H1 (cell line): ENCODE data around the gene FAM24A. TPM values are rescaled to one million over a fixed set of nuclear protein-coding genes. Genes with fewer than 3 reads are reported as not detected.

Experiments
- CTCF ChIA-PET: fragments of 300-600 bp; sonication (Branson Sonifier 250); formaldehyde crosslinking; loops from one replicate; lab custom pipeline; 2021; ENCODE audit not compliant: partially characterized antibody; lab: Charles Lee
- POLR2A ChIA-PET: fragments of 300-600 bp; sonication (Branson Sonifier 250); formaldehyde crosslinking; loops from one replicate; lab custom pipeline; 2021; ENCODE audit warnings: inconsistent platforms; ENCODE audit not compliant: partially characterized antibody; lab: Charles Lee
- DNase-seq, 2 experiments: peaks; one replicate each; pipeline versions ENCODE4 v3.0.0 to v3.0.0-alpha.2; 2010 to 2022; ENCODE audit warnings: low spot score in 2 of 2, low read depth in 1 of 2, mixed read lengths in 1 of 2
- FAIRE-seq: peaks from 2 replicates; lab custom pipeline; 2011; peaks lifted over from hg19 to GRCh38; lab: Jason Lieb, UNC
- H2AFZ ChIP-seq: 2 replicates; pipeline ENCODE4 v1.8.1; 2012; ENCODE audit warnings: low read length, inconsistent platforms
- H2AK5ac ChIP-seq: 2 replicates; pipeline ENCODE4 v1.6.1; 2013; ENCODE audit warnings: low read depth, low read length
- H2BK120ac ChIP-seq: replicated peaks from 2 replicates; pipeline ENCODE3; 2013; ENCODE audit warnings: low read depth, low read length, inconsistent platforms
- H2BK12ac ChIP-seq: 2 replicates; pipeline ENCODE4 v1.6.1; 2013; ENCODE audit warnings: low read depth, low read length
- H2BK15ac ChIP-seq: 2 replicates; pipeline ENCODE4 v1.6.1; 2013; ENCODE audit warnings: low read length
- H2BK20ac ChIP-seq: 2 replicates; pipeline ENCODE4 v1.6.1; 2013; ENCODE audit warnings: low read length
- H2BK5ac ChIP-seq: 2 replicates; pipeline ENCODE4 v1.6.1; 2013; ENCODE audit warnings: low read depth, low read length
- H3K14ac ChIP-seq: 2 replicates; pipeline ENCODE4 v1.6.1; 2013; ENCODE audit warnings: inconsistent platforms; ENCODE audit not compliant: insufficient read length
- H3K18ac ChIP-seq: 2 replicates; pipeline ENCODE4 v1.6.1; 2013; ENCODE audit warnings: low read length; ENCODE audit errors: extremely low read depth
- H3K23ac ChIP-seq: 2 replicates; pipeline ENCODE4 v1.6.1; 2013; ENCODE audit warnings: inconsistent platforms; ENCODE audit not compliant: insufficient read length
- H3K23me2 ChIP-seq: 2 replicates; pipeline ENCODE4 v1.6.1; 2013; ENCODE audit warnings: low read depth, low read length
- H3K27ac ChIP-seq: 2 replicates; pipeline ENCODE4 v1.6.1; 2011; ENCODE audit warnings: low read depth, low read length, inconsistent platforms
- H3K27me3 ChIP-seq, 4 experiments: replicated peaks in 1 of 4; 1 replicate in 1 of 4; 2 replicates in 3 of 4; pipeline versions ENCODE4 v1.6.1 to v1.8.1; 2011 to 2013; ENCODE audit warnings: low read length in 3 of 4, mild to moderate bottlenecking in 3 of 4, inconsistent platforms in 2 of 4, mixed read lengths in 2 of 4, moderate library complexity in 1 of 4; ENCODE audit not compliant: control insufficient read depth in 3 of 4, insufficient read depth in 3 of 4; ENCODE audit errors: extremely low read depth in 1 of 4
- H3K36me3 ChIP-seq, 4 experiments: 2 replicates each; pipeline versions ENCODE4 v1.6.1 to v1.8.1; 2011 to 2013; ENCODE audit warnings: mild to moderate bottlenecking in 4 of 4, low read length in 3 of 4, moderate library complexity in 2 of 4, control low read depth in 1 of 4, inconsistent platforms in 1 of 4; ENCODE audit not compliant: insufficient read depth in 4 of 4, control insufficient read depth in 2 of 4
- H3K4ac ChIP-seq: replicated peaks from 2 replicates; pipeline ENCODE3; 2013; ENCODE audit warnings: low read length, low read depth, mixed read lengths, inconsistent platforms; ENCODE audit not compliant: insufficient read length
- H3K4me1 ChIP-seq, 4 experiments: replicated peaks in 1 of 4; 1 replicate in 1 of 4; 2 replicates in 3 of 4; pipeline versions ENCODE4 v1.6.1 to v1.8.1; 2011 to 2013; ENCODE audit warnings: low read length in 3 of 4, inconsistent platforms in 2 of 4, mixed read lengths in 1 of 4; ENCODE audit not compliant: insufficient read depth in 4 of 4, control insufficient read depth in 3 of 4
- H3K4me2 ChIP-seq, 2 experiments: 2 replicates each; pipeline versions ENCODE4 v1.6.1 to v1.8.1; 2011 to 2013; ENCODE audit warnings: low read depth in 2 of 2, low read length in 2 of 2, control low read depth in 1 of 2, inconsistent platforms in 1 of 2, mild to moderate bottlenecking in 1 of 2; ENCODE audit not compliant: insufficient read depth in 1 of 2
- H3K4me3 ChIP-seq, 4 experiments: fragments of 200-600, 300-600 bp in 1 of 4; sonication (generic), shearing (Covaris generic), sonication (Bioruptor Twin) in 1 of 4; 2 replicates each; pipeline versions ENCODE4 v1.5.1 to v1.8.1; 2011 to 2016; ENCODE audit warnings: low read length in 4 of 4, low read depth in 3 of 4, control low read depth in 2 of 4, inconsistent platforms in 2 of 4, mild to moderate bottlenecking in 2 of 4, mixed read lengths in 1 of 4, moderate library complexity in 1 of 4; ENCODE audit not compliant: insufficient read depth in 2 of 4; ENCODE audit errors: extremely low read depth in 1 of 4
- H3K56ac ChIP-seq: replicated peaks from 2 replicates; pipeline ENCODE3; 2013; ENCODE audit warnings: low read depth, mild to moderate bottlenecking, mixed read lengths, low read length, inconsistent platforms; ENCODE audit not compliant: insufficient read length
- H3K79me1 ChIP-seq: 2 replicates; pipeline ENCODE4 v1.6.1; 2013; ENCODE audit warnings: low read depth, low read length, control low read depth
- H3K79me2 ChIP-seq, 2 experiments: 2 replicates each; pipeline versions ENCODE4 v1.6.1 to v1.8.1; 2012 to 2013; ENCODE audit warnings: low read length in 2 of 2, mild to moderate bottlenecking in 2 of 2, inconsistent platforms in 1 of 2; ENCODE audit not compliant: insufficient read depth in 2 of 2, control insufficient read depth in 1 of 2
- H3K9ac ChIP-seq, 4 experiments: replicated peaks in 1 of 4; 1 replicate in 1 of 4; 2 replicates in 3 of 4; pipeline versions ENCODE4 v1.6.1 to v1.8.1; 2011 to 2013; ENCODE audit warnings: low read depth in 3 of 4, low read length in 3 of 4, control low read depth in 2 of 4, mild to moderate bottlenecking in 2 of 4, moderate library complexity in 2 of 4, inconsistent platforms in 1 of 4; ENCODE audit errors: extremely low read depth in 1 of 4
- H3K9me3 ChIP-seq, 2 experiments: 2 replicates each; pipeline versions ENCODE4 v1.6.1 to v1.8.1; 2012 to 2013; ENCODE audit warnings: mild to moderate bottlenecking in 2 of 2, moderate library complexity in 2 of 2, control low read depth in 1 of 2, inconsistent platforms in 1 of 2, low read depth in 1 of 2, low read length in 1 of 2, mixed read lengths in 1 of 2; ENCODE audit not compliant: insufficient read depth in 2 of 2
- H4K20me1 ChIP-seq, 2 experiments: replicated peaks in 1 of 2; 2 replicates each; pipeline versions ENCODE3 to v1.8.1; 2011 to 2013; ENCODE audit warnings: inconsistent platforms in 2 of 2, low read length in 2 of 2, mild to moderate bottlenecking in 1 of 2; ENCODE audit not compliant: insufficient read depth in 2 of 2, control insufficient read depth in 1 of 2
- H4K5ac ChIP-seq: 2 replicates; pipeline ENCODE4 v1.6.1; 2013; ENCODE audit warnings: low read length, low read depth, mixed read lengths, inconsistent platforms; ENCODE audit not compliant: insufficient read length
- H4K8ac ChIP-seq: 2 replicates; pipeline ENCODE4 v1.8.0; 2013; ENCODE audit warnings: mild to moderate bottlenecking, moderate library complexity, low read length, inconsistent platforms; ENCODE audit not compliant: insufficient read depth; ENCODE audit errors: extremely low read depth
- H4K91ac ChIP-seq: replicated peaks from 2 replicates; pipeline ENCODE3; 2013; ENCODE audit warnings: low read length, mixed read lengths, inconsistent platforms; ENCODE audit not compliant: insufficient read length
- ASH2L ChIP-seq: fragments of 200-600, 300-600 bp; sonication (generic); IDR thresholded peaks from one replicate; pipeline ENCODE4 v1.7.1; 2017; ENCODE audit warnings: low read length
- BACH1 ChIP-seq: IDR thresholded peaks from 2 replicates; pipeline ENCODE4 v1.6.1; 2012; ENCODE audit warnings: low read length, improper control_type of control experiment
- BCL11A ChIP-seq, 2 experiments: IDR thresholded peaks; one replicate each; pipeline ENCODE4 v1.6.1; 2011; ENCODE audit warnings: low read depth in 2 of 2, low read length in 2 of 2, mild to moderate bottlenecking in 2 of 2
- CHD2 ChIP-seq: IDR thresholded peaks from 2 replicates; pipeline ENCODE4 v1.6.1; 2012; ENCODE audit warnings: low read length, improper control_type of control experiment
- CTBP2 ChIP-seq: IDR thresholded peaks from 2 replicates; pipeline ENCODE4 v1.7.0; 2011; ENCODE audit warnings: borderline replicate concordance, mild to moderate bottlenecking, moderate library complexity, mixed read lengths, low read length; ENCODE audit not compliant: insufficient read depth, insufficient read length
- KDM4A ChIP-seq: IDR thresholded peaks from one replicate; pipeline ENCODE4 v1.7.1; 2012; ENCODE audit warnings: low read depth, mild to moderate bottlenecking, moderate library complexity, low read length, inconsistent platforms; ENCODE audit not compliant: severe bottlenecking
- SAP30 ChIP-seq: fragments of 300-600 bp; sonication (generic); IDR thresholded peaks from 2 replicates; pipeline ENCODE4 v1.7.1; 2012; ENCODE audit warnings: low read length, moderate library complexity, mild to moderate bottlenecking, inconsistent platforms; ENCODE audit not compliant: insufficient read depth, insufficient replicate concordance
- SP1 ChIP-seq: IDR thresholded peaks from 2 replicates; pipeline ENCODE4 v1.6.1; 2011; ENCODE audit warnings: low read depth, low read length
- SP2 ChIP-seq: IDR thresholded peaks from 2 replicates; pipeline ENCODE4 v1.6.1; 2012; ENCODE audit warnings: mild to moderate bottlenecking, low read length, inconsistent platforms
- SUZ12 ChIP-seq: fragments of 200-600 bp; sonication (generic); IDR thresholded peaks from 2 replicates; pipeline ENCODE4 v1.6.1; 2012; ENCODE audit warnings: mild to moderate bottlenecking, inconsistent platforms, low read length, moderate library complexity, mixed read lengths
- TAF7 ChIP-seq: optimal IDR thresholded peaks from 2 replicates; pipeline ENCODE3; 2011; ENCODE audit warnings: low read depth, mild to moderate bottlenecking, inconsistent platforms, low read length, moderate library complexity, borderline replicate concordance
- TBP ChIP-seq: IDR thresholded peaks from 2 replicates; pipeline ENCODE4 v1.6.1; 2011; ENCODE audit warnings: low read depth, low read length, improper control_type of control experiment
- TCF12 ChIP-seq: IDR thresholded peaks from 2 replicates; pipeline ENCODE4 v1.6.1; 2011; ENCODE audit warnings: low read depth, mild to moderate bottlenecking, low read length
- WGBS, 2 experiments: shearing (Covaris generic) in 1 of 2; methylation state at CpG; one replicate each; pipeline versions ENCODE4 v1.1.6 to v1.1.7; 2013 to 2015; ENCODE audit warnings: low lambda C conversion rate in 2 of 2, mixed read lengths in 2 of 2, inconsistent platforms in 1 of 2, low coverage in 1 of 2, missing lambda C conversion rate in 1 of 2; ENCODE audit not compliant: insufficient replicate concordance in 2 of 2, insufficient coverage in 1 of 2, insufficient read length in 1 of 2; ENCODE audit errors: extremely low coverage in 1 of 2, missing lambda C conversion rate in 1 of 2; 5-methylcytosine and 5-hydroxymethylcytosine counted together
- polyA plus RNA-seq, 7 experiments: library from polyadenylated mRNA; depleted of rRNA in 3 of 7; stranded (reverse) in 5 of 7; unstranded in 2 of 7; fragments of >200 nt in 5 of 7; fragments of 200-250 nt in 2 of 7; gene quantifications; 1 replicate in 5 of 7; 2 replicates in 1 of 7; 4 replicates in 1 of 7; pipeline versions ENCODE4 v1.2.1 to v1.2.3, GENCODE V29; 2011 to 2013; ENCODE audit warnings: missing spikeins in 2 of 7, mixed read lengths in 2 of 7
- total RNA-seq: library from RNA; stranded (reverse); fragmentation: NEBNext Ultra II Directional; extraction: Animal tissue kit (Norgen Biotek cat#: 25700); gene quantifications from 2 replicates; pipeline ENCODE4 v1.2.1, GENCODE V29; 2021
- TF ChIP-seq, protein P1 (sequence below): IDR thresholded peaks from 2 replicates; pipeline ENCODE4 v1.6.1; 2012; ENCODE audit warnings: inconsistent platforms
- TF ChIP-seq, protein P2 (sequence below): IDR thresholded peaks from 2 replicates; pipeline ENCODE4 v1.6.1; 2012; ENCODE audit warnings: inconsistent platforms

The FAM24A gene
- total and polyA plus RNA-seq, 2 of the 8 experiments (the other 6 are each of a cell fraction or from before 2014, with no cell fraction given): not detected

GRCh38 chr10:122930140-122930539 lies 19.7 kb downstream of the FAM24A start:
- Histone ChIP-seq H2BK20ac (no peak overlapping the region), H2AFZ (no peak overlapping the region), H3K4ac (no peak overlapping the region), H3K36me3 (no peaks in the 10 kb centered on the region; a peak in 2 of 8 replicates), H3K9ac (no peak overlapping the region), H3K4me2 (no peak overlapping the region), H4K20me1 (no peaks in the 10 kb centered on the region), H2AK5ac (no peak overlapping the region), H3K14ac (no peak overlapping the region), H4K5ac (no peak overlapping the region), H3K79me1 (no peaks in the 10 kb centered on the region), H3K9me3 (no peaks in the 10 kb centered on the region), H3K18ac (no peak overlapping the region), H3K56ac (no peak overlapping the region), H2BK12ac (no peak overlapping the region), H3K23ac (no peak overlapping the region), H4K91ac (no peak overlapping the region), H3K4me3 (no peak overlapping the region), H2BK120ac (no peak overlapping the region), H3K79me2 (no peaks in the 10 kb centered on the region), H3K27ac (no peak overlapping the region), H4K8ac (no peak overlapping the region), H2BK5ac (no peak overlapping the region), H3K27me3 (no peaks in the 10 kb centered on the region), H2BK15ac (no peak overlapping the region), H3K23me2 (no peaks in the 10 kb centered on the region), H3K4me1 (no peaks in the 10 kb centered on the region)
- CTCF ChIA-PET: no interaction called here
- 95% methylated on average over 1 of the region's 1 CpG; no CpG with 5 or more reads in 1 of the 2 experiments for WGBS, 2 experiments
- no peak for DNase-seq
- FAIRE-seq: no peak
- POLR2A ChIA-PET: no interaction called here
- no peak for TF ChIP-seq SP2
- TF ChIP-seq SP1: no peak
- no peak for TF ChIP-seq SUZ12
- no peak for TF ChIP-seq SAP30
- TF ChIP-seq CHD2: no peak
- no peak for TF ChIP-seq BCL11A (IDR thresholded peaks at IDR 0.05; ENCODE audit: low read depth in 2 of 2, low read length in 2 of 2)
- no peak for TF ChIP-seq BACH1
- TF ChIP-seq, protein P1, sequence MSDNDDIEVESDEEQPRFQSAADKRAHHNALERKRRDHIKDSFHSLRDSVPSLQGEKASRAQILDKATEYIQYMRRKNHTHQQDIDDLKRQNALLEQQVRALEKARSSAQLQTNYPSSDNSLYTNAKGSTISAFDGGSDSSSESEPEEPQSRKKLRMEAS: no peak
- no peak for TF ChIP-seq ASH2L
- TF ChIP-seq CTBP2: no peak
- no peak for TF ChIP-seq TBP
- TF ChIP-seq TAF7: no peak
- TF ChIP-seq, protein P2, sequence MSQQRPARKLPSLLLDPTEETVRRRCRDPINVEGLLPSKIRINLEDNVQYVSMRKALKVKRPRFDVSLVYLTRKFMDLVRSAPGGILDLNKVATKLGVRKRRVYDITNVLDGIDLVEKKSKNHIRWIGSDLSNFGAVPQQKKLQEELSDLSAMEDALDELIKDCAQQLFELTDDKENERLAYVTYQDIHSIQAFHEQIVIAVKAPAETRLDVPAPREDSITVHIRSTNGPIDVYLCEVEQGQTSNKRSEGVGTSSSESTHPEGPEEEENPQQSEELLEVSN: no peak
- no peak for TF ChIP-seq KDM4A
- TF ChIP-seq TCF12: no peak
